ENCODE measurements around the gene EGLN3. TPM values are rescaled to one million over a fixed set of nuclear protein-coding genes. Genes with fewer than 3 reads are reported as not detected.

The EGLN3 gene
- total RNA-seq, 1 experiment from 2014 or later: 23.6 TPM

DNA sequence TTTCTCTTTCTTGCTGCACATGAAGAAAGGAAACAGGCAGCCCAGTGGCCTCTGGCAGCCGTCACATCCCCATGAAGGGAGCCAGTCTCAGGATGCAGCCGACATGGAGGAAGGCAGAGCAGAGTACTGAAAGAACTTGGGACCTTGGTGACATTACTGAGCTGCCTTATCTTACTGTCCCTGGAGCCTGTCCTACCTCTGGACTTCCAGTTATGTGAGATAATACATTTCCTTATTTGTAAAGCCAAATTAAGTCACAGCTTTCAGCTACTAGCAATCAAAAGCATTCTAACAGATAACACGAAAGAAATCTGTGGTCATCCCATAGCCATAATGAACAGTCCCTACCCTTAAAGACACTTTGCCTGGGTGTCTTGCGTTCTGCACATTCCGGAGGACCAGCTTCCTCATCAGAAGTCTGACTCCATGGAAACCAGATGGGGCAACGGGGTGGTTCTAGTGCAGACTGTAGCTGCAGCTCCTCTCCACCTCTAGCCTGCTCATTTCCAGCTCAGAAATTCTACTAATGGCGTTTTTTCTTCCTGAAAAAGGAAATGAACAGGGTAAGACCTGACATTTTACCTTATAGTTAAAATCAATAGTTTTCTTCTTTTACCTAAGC is 7.8 kb upstream of the EGLN3 start:
- intact Hi-C loops (cut with micrococcal nuclease; ENCODE audit: unreplicated experiment): no loop called here
- Histone ChIP-seq H4K20me1 (ENCODE audit: insufficient read depth) (no peaks in the 10 kb centered on the region), H3F3A (ENCODE audit: insufficient read depth, low read depth) (no peaks in the 10 kb centered on the region), H3K9me2 (ENCODE audit: insufficient read depth) (no peaks in the 10 kb centered on the region), H3K4me2 (no peak overlapping the region), H3K27me3 (ENCODE audit: insufficient read depth, low read depth) (no peaks in the 10 kb centered on the region), H3K36me3 (ENCODE audit: low read depth) (no peaks in the 10 kb centered on the region), H3K27ac (no peak overlapping the region), H3K4me1 (replicated peaks; ENCODE audit: insufficient read depth) (no peaks in the 10 kb centered on the region), H3K9me3 (ENCODE audit: insufficient read depth, low read depth) (no peaks in the 10 kb centered on the region), H2AFZ (no peak overlapping the region), H3K4me3 (no peak overlapping the region), H3K79me2 (ENCODE audit: low read depth) (no peaks in the 10 kb centered on the region)
- POLR2A ChIA-PET (ENCODE audit: unreplicated experiment): no interaction called here
- no TSS peak for BruUV-seq (replicated peaks)
- TF ChIP-seq, protein P1, sequence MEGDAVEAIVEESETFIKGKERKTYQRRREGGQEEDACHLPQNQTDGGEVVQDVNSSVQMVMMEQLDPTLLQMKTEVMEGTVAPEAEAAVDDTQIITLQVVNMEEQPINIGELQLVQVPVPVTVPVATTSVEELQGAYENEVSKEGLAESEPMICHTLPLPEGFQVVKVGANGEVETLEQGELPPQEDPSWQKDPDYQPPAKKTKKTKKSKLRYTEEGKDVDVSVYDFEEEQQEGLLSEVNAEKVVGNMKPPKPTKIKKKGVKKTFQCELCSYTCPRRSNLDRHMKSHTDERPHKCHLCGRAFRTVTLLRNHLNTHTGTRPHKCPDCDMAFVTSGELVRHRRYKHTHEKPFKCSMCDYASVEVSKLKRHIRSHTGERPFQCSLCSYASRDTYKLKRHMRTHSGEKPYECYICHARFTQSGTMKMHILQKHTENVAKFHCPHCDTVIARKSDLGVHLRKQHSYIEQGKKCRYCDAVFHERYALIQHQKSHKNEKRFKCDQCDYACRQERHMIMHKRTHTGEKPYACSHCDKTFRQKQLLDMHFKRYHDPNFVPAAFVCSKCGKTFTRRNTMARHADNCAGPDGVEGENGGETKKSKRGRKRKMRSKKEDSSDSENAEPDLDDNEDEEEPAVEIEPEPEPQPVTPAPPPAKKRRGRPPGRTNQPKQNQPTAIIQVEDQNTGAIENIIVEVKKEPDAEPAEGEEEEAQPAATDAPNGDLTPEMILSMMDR (conservative IDR thresholded peaks at IDR 0.05): no peak
- no peak for TF ChIP-seq EZH2 (IDR thresholded peaks at IDR 0.05; ENCODE audit: low read depth)
- CTCF ChIA-PET: no interaction called here
- DNase-seq: no peak

DNA sequence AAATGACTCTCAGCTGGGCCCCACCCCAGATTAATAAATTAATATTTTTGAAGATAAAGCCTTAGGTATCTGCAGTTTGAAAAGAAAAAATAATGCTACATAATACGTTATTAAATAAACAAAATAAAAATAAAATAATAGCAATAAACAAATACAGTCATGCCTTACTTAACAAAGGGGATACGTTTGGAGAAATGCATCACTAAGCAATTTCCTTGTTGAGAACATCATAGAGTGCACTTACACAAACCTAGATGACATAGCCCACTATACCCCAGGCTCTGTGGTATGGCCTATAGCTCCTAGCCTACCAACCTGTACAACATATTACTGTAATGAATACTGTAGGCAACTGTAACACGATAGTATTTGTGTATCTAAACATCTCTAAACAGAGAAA is 7.1 kb upstream of the EGLN3 start:
- no peaks in the 10 kb centered on the region for H3K27me3 ChIP-seq (ENCODE audit: insufficient read depth, low read depth)
- CTCF ChIA-PET: no interaction called here

DNA sequence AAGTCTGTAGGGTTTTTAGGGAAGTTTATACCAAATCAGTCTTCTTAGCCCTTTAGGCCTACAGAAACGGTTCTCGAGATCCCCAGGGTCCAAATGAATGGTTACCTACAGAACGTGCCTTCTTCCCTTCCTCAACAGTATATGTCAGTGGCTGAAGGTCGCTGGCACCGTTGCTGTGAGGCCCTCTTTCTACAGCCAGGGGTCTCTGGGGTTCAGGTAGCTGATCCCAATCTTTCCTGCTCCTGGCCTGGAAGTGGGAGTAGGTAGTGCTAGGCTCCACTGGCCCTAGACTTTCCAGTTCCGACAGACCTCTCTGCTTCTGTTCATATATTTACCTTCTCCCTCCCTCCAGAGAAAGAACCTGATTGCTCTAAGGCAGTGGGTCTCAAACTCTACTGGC is 6.4 kb upstream of the EGLN3 start:
- CTCF ChIA-PET: no interaction called here
- TF ChIP-seq, protein P1 (conservative IDR thresholded peaks at IDR 0.05): no peak
- no peak for TF ChIP-seq EZH2 (IDR thresholded peaks at IDR 0.05; ENCODE audit: low read depth)
- H3F3A ChIP-seq (ENCODE audit: insufficient read depth, low read depth): no peaks in the 10 kb centered on the region
- no peaks in the 10 kb centered on the region for H3K9me3 ChIP-seq (ENCODE audit: insufficient read depth, low read depth)
- no peaks in the 10 kb centered on the region for H4K20me1 ChIP-seq (ENCODE audit: insufficient read depth)
- no TSS peak for BruUV-seq (replicated peaks)
- DNase-seq: no peak
- no peaks in the 10 kb centered on the region for H3K9me2 ChIP-seq (ENCODE audit: insufficient read depth)
- H3K27me3 ChIP-seq (ENCODE audit: insufficient read depth, low read depth): no peaks in the 10 kb centered on the region
- H2AFZ ChIP-seq: no peak overlapping the region
- no peak overlapping the region for H3K27ac ChIP-seq
- intact Hi-C loops (cut with micrococcal nuclease; ENCODE audit: unreplicated experiment): no loop called here
- H3K4me3 ChIP-seq: no peak overlapping the region
- H3K4me1 ChIP-seq (replicated peaks; ENCODE audit: insufficient read depth): no peaks in the 10 kb centered on the region
- H3K79me2 ChIP-seq (ENCODE audit: low read depth): no peaks in the 10 kb centered on the region
- no peak overlapping the region for H3K4me2 ChIP-seq
- POLR2A ChIA-PET (ENCODE audit: unreplicated experiment): no interaction called here
- H3K36me3 ChIP-seq (ENCODE audit: low read depth): no peaks in the 10 kb centered on the region

More for the DNA sequence above, 7.1 kb upstream of the EGLN3 start:
- no peaks in the 10 kb centered on the region for H3K9me3 ChIP-seq (ENCODE audit: insufficient read depth, low read depth)
- H4K20me1 ChIP-seq (ENCODE audit: insufficient read depth): no peaks in the 10 kb centered on the region
- H3K4me2 ChIP-seq: no peak overlapping the region
- POLR2A ChIA-PET (ENCODE audit: unreplicated experiment): no interaction called here
- TF ChIP-seq, protein P1 (conservative IDR thresholded peaks at IDR 0.05): no peak
- no peak for TF ChIP-seq EZH2 (IDR thresholded peaks at IDR 0.05; ENCODE audit: low read depth)
- intact Hi-C loops (cut with micrococcal nuclease; ENCODE audit: unreplicated experiment): no loop called here
- H3F3A ChIP-seq (ENCODE audit: insufficient read depth, low read depth): no peaks in the 10 kb centered on the region
- no peak overlapping the region for H3K27ac ChIP-seq
- no peaks in the 10 kb centered on the region for H3K9me2 ChIP-seq (ENCODE audit: insufficient read depth)
- H3K36me3 ChIP-seq (ENCODE audit: low read depth): no peaks in the 10 kb centered on the region
- no peaks in the 10 kb centered on the region for H3K79me2 ChIP-seq (ENCODE audit: low read depth)
- no peak overlapping the region for H3K4me3 ChIP-seq
- BruUV-seq (replicated peaks): no TSS peak
- DNase-seq: no peak
- H2AFZ ChIP-seq: no peak overlapping the region
- H3K4me1 ChIP-seq (replicated peaks; ENCODE audit: insufficient read depth): no peaks in the 10 kb centered on the region

Measured in PC-9 (cell line).